IPS-18a (cell line): ENCODE results near the gene OMG.

Experiments
- H3K27ac ChIP-seq: one replicate; pipeline ENCODE4 v1.5.1; 2013; ENCODE audit warnings: low read length
- H3K27me3 ChIP-seq: one replicate; pipeline ENCODE4 v1.6.1; 2013; ENCODE audit warnings: mild to moderate bottlenecking, low read length; ENCODE audit not compliant: control insufficient read depth, insufficient read depth
- H3K36me3 ChIP-seq: one replicate; pipeline ENCODE4 v1.6.1; 2013; ENCODE audit warnings: low read depth, low read length; ENCODE audit not compliant: control insufficient read depth
- H3K4me1 ChIP-seq: one replicate; pipeline ENCODE4 v1.6.1; 2013; ENCODE audit warnings: low read depth, low read length; ENCODE audit not compliant: control insufficient read depth
- H3K4me3 ChIP-seq: one replicate; pipeline ENCODE4 v1.5.1; 2013; ENCODE audit warnings: low read length
- H3K9ac ChIP-seq: one replicate; pipeline ENCODE4 v1.6.1; 2013; ENCODE audit warnings: mild to moderate bottlenecking, low read length, moderate library complexity
- H3K9me3 ChIP-seq: one replicate; pipeline ENCODE4 v1.6.1; 2013; ENCODE audit warnings: low read depth, low read length; ENCODE audit not compliant: control insufficient read depth

OMG gene

DNA sequence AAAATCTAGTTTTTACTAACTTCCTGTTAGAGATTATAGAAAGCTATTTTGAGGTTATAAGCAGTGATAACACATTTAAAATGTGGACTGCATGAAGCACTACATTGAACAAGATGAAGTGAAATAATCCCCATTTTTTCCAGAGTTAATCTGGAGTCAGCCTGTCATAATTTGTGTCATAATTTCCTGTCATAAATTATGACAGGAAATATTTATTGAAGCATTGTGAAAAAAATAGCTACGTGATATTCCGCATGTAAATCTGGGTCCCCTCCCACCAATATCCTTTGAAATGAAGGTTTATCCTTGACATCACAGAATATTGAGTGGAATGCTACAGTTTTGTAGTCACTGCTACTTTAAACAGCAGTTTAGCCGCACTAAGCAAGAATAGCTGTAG is 40.1 kb downstream of the OMG start:
- no peaks in the 10 kb centered on the region for H3K27me3 ChIP-seq
- no peak overlapping the region for H3K27ac ChIP-seq
- H3K4me1 ChIP-seq: no peaks in the 10 kb centered on the region
- no peaks in the 10 kb centered on the region for H3K9me3 ChIP-seq
- H3K4me3 ChIP-seq: no peak overlapping the region
- H3K9ac ChIP-seq: no peak overlapping the region
- H3K36me3 ChIP-seq: peaks cover 8% of the 10 kb centered on the region

DNA sequence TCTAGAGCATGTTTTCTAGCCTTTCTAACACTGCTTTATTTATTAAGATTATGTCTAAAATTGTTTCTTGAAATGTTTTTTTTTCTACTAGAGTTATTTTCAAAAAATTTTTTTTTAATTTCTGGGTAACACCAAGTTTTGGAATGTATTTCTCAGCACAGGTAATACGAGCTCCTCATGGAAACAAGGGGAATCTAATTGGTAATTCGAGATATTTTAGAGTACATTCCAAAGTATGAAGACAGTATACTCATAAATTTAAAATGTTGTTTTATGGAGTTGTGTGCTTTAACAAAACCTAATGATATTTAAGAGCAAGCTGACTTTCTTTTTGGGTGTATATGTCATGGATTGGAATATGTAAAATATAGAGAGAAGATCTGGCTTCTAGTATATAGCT is 42.4 kb downstream of the OMG start:
- no peaks in the 10 kb centered on the region for H3K27me3 ChIP-seq
- no peaks in the 10 kb centered on the region for H3K36me3 ChIP-seq
- H3K9me3 ChIP-seq: no peaks in the 10 kb centered on the region
- no peak overlapping the region for H3K9ac ChIP-seq
- H3K4me1 ChIP-seq: no peaks in the 10 kb centered on the region
- H3K27ac ChIP-seq: no peak overlapping the region
- H3K4me3 ChIP-seq: no peak overlapping the region

DNA sequence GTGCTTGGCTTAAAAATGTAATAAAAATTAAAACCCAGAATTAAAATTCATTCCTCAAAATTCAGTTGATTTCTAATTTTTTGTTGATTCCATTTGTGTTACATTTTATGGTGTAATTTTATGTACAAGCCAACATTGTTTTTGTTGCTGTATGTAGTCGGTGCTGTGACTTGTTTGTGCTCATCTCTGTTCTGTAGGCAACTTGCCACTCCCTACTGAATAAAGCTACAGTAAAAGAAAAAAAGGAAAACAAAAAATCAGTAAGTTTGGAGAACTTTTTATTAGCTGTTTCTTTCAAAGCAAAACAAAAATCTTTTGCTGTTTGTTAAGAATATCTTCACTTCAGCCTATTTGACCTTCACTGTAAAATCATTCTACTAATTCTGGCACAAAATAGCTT is 44.3 kb downstream of the OMG start:
- Histone ChIP-seq H3K27ac (no peak overlapping the region), H3K36me3 (no peaks in the 10 kb centered on the region), H3K9me3 (no peaks in the 10 kb centered on the region), H3K27me3 (no peaks in the 10 kb centered on the region), H3K4me3 (no peak overlapping the region), H3K9ac (no peak overlapping the region), H3K4me1 (no peaks in the 10 kb centered on the region)

DNA sequence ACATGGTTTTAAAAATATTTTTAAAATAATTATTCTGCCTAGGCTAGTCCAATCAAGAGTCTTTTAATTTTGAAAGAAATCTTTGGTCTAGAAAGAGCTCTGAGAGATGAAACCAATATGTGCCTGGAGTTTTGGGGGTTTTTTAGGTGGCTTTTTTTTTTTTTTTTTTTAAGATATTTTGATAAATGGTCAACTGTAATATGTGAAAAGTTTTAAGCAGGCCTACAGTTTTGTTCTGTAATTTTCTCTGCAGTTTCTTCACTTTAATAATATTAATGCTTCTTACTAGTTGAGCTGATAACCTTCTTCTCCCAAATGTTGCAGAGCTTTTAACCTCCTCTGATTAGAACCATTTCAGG is 45.1 kb downstream of the OMG start:
- Histone ChIP-seq H3K4me3 (no peak overlapping the region), H3K9ac (no peak overlapping the region), H3K4me1 (no peaks in the 10 kb centered on the region), H3K9me3 (no peaks in the 10 kb centered on the region), H3K27me3 (no peaks in the 10 kb centered on the region), H3K36me3 (no peaks in the 10 kb centered on the region), H3K27ac (no peak overlapping the region)

DNA sequence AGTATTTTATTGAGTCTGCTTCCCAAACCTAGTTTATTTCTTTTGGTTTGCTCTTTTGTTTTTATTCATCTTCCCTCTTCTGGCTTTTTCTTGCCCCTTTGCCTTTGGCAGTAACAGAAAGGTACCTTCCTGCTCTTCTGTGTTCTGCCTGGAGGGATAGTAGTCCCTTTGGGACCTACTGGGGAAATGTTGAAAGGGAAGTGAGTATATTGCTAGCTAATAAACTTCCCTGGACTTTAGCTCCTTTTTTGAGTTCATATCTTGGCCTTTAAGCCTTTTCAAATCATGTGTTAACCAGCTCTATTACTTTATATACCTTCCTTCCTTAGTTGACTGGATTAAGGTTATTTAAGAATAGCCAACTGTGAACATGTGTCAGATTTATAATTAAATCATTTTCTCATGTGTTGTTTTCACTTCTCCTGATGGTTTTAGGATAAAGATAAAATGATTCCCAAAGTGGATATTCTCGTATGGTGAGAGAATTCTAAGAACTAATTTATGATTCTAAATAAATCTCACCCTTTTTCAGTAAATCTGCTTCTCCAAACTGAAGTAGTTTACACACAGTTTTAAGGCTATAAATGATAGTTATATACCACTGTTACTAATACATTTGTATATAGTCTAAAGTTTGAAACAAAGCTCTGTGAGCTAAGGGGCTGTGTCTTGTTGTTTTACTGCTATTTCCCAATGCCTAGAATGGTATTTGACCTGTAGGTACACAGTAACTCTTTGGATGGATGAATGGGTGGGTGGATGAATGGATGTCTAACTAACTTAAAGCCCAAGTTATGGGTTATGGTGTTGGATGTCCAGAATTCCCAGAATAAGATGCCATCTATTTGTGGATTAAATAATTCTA is 45.7 kb downstream of the OMG start:
- H3K4me1 ChIP-seq: no peaks in the 10 kb centered on the region
- no peaks in the 10 kb centered on the region for H3K27me3 ChIP-seq
- no peak overlapping the region for H3K9ac ChIP-seq
- H3K36me3 ChIP-seq: peaks cover 4% of the 10 kb centered on the region
- no peak overlapping the region for H3K4me3 ChIP-seq
- H3K9me3 ChIP-seq: no peaks in the 10 kb centered on the region
- H3K27ac ChIP-seq: no peak overlapping the region

DNA sequence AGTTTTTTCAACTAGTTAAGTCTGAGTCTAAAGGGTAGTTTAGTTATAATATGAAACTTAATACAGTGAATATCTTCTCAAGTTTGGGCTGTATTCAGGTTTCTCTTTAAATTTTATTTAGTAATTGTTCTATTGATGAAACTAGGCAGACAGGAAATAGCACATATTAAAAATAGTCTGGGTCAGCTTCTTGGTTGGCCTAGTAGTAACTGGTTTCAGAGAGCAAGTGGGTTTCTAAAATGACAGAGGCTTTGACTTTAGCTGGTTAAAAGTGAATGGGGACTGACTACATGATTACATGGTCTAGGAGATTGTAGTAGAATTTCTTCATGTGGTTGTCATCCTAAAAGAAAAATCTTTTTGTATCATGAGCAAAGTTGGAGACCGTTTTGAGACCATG is 46.8 kb downstream of the OMG start:
- Histone ChIP-seq H3K27me3 (no peaks in the 10 kb centered on the region), H3K4me3 (no peak overlapping the region), H3K27ac (no peak overlapping the region), H3K36me3 (peaks cover 6% of the 10 kb centered on the region), H3K9me3 (no peaks in the 10 kb centered on the region), H3K9ac (no peak overlapping the region), H3K4me1 (peaks cover 3% of the 10 kb centered on the region)

DNA sequence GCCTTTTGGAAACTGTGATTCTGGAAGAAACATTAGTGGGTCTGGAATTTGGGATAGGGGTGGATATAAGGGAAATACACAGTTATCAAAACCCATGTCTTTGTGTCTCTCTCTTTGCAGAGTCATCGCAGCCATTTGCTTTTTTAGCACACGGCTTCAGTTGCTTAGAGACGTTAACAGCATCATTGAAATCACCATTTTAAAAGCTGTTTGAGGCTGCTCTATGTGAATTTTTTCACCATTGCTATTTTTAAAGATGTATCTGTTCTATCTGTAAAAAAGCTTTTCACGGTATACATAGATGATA is 47.3 kb downstream of the OMG start:
- Histone ChIP-seq H3K27ac (peak overlapping the region; percentile 7), H3K9ac (no peak overlapping the region), H3K9me3 (no peaks in the 10 kb centered on the region)

DNA sequence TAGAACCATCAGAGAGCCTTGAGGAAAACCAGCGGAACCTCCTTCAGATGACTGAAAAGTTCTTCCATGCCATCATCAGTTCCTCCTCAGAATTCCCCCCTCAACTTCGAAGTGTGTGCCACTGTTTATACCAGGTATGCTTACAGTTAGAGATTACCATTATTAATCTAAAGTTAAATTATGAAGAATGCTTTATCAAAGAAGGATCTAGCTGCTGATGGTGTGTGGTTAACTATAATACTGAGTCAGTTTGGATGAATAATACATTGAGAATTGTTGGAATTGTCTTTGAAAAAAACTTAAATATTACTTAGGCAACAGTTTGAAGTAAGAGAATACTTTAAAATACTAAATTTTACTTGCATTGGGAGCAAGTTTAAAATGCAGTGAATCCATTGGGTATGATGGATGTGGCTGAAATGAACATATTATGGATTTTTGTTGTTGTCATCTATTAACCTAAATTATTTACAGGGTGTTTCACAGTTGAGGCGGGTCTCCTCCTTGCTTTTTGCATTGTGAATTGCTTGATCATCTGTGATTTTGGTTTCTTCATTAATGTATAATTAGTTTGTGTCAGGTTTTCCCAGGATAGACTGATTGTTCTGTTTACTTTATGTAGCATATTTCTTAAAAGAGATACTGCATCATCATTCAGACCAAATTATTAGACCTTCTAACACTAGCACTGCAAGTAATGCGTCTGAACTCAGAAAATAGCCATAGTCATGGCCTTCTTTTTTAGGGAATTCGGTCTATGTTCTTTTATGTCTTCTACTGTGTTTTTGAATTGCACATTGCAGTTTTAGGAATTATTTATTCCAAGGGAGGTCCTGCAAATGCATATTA is 47.8 kb downstream of the OMG start:
- Histone ChIP-seq H3K27ac (peak overlapping the region; percentile 7), H3K9me3 (no peaks in the 10 kb centered on the region), H3K4me3 (no peak overlapping the region), H3K9ac (no peak overlapping the region), H3K4me1 (peaks cover 3% of the 10 kb centered on the region), H3K36me3 (peaks cover 15% of the 10 kb centered on the region), H3K27me3 (no peaks in the 10 kb centered on the region)

More for the DNA sequence above, 47.3 kb downstream of the OMG start:
- H3K4me3 ChIP-seq: no peak overlapping the region
- peaks cover 3% of the 10 kb centered on the region for H3K4me1 ChIP-seq
- H3K27me3 ChIP-seq: no peaks in the 10 kb centered on the region
- peaks cover 10% of the 10 kb centered on the region for H3K36me3 ChIP-seq
